Esophagus (tissue), 2 donors: ENCODE results near the gene TMA7B. TPM values are rescaled to one million over a fixed set of nuclear protein-coding genes. Genes with fewer than 3 reads are reported as not detected.
A peak's percentile ranks its signal among the peaks of the same experiment; 100 is the strongest.
"Not testable (repeated sequence)": the region's sequence is repeated elsewhere in the genome, so short reads cannot be mapped to it uniquely, and the experiment has no call there.

ENCODE experiments used
- H3K27ac ChIP-seq, 2 donors: one replicate each; pipeline ENCODE4 v1.5.1; 2013; ENCODE audit warnings: low read depth in 2 of 2, mild to moderate bottlenecking in 2 of 2, inconsistent platforms in 1 of 2, low read length in 1 of 2, moderate library complexity in 1 of 2
- H3K27me3 ChIP-seq, 2 donors: one replicate each; pipeline ENCODE4 v1.6.1; 2013; ENCODE audit warnings: low read length in 2 of 2, control low read depth in 1 of 2, mild to moderate bottlenecking in 1 of 2; ENCODE audit not compliant: insufficient read depth in 2 of 2, control insufficient read depth in 1 of 2
- H3K36me3 ChIP-seq, 2 donors: one replicate each; pipeline ENCODE4 v1.6.1; 2013; ENCODE audit warnings: low read length in 1 of 2; ENCODE audit not compliant: control insufficient read depth in 2 of 2, insufficient read depth in 2 of 2
- H3K4me1 ChIP-seq, 2 donors: one replicate each; pipeline ENCODE4 v1.6.1; 2013; ENCODE audit warnings: low read length in 1 of 2; ENCODE audit not compliant: control insufficient read depth in 2 of 2, insufficient read depth in 2 of 2
- H3K4me3 ChIP-seq, 2 donors: one replicate each; pipeline ENCODE4 v1.5.1; 2013; ENCODE audit warnings: low read length in 2 of 2, mild to moderate bottlenecking in 2 of 2, low read depth in 1 of 2, moderate library complexity in 1 of 2
- H3K9me3 ChIP-seq, 2 donors: one replicate each; pipeline ENCODE4 v1.6.1; 2013; ENCODE audit warnings: mild to moderate bottlenecking in 2 of 2, low read depth in 1 of 2, low read length in 1 of 2, moderate library complexity in 1 of 2; ENCODE audit not compliant: control insufficient read depth in 2 of 2, insufficient read depth in 1 of 2
- WGBS, 2 donors: extraction: QIAGEN DNeasy Blood & Tissue Kit; methylation state at CpG; one replicate each; pipeline ENCODE4 v1.1.7; 2013; 5-methylcytosine and 5-hydroxymethylcytosine counted together
- polyA plus RNA-seq, 2 donors: library from polyadenylated mRNA; stranded (reverse); fragments of 200-250 nt; gene quantifications; one replicate each; pipeline ENCODE4 v1.2.3, GENCODE V29; 2013
- donor health status: healthy with polysubstance abuse.
- donor health status: Bipolar disorder and iron deficiency.

The TMA7B gene
- polyA plus RNA-seq, 2 donors = 0.14 TPM; not detected in 1

DNA sequence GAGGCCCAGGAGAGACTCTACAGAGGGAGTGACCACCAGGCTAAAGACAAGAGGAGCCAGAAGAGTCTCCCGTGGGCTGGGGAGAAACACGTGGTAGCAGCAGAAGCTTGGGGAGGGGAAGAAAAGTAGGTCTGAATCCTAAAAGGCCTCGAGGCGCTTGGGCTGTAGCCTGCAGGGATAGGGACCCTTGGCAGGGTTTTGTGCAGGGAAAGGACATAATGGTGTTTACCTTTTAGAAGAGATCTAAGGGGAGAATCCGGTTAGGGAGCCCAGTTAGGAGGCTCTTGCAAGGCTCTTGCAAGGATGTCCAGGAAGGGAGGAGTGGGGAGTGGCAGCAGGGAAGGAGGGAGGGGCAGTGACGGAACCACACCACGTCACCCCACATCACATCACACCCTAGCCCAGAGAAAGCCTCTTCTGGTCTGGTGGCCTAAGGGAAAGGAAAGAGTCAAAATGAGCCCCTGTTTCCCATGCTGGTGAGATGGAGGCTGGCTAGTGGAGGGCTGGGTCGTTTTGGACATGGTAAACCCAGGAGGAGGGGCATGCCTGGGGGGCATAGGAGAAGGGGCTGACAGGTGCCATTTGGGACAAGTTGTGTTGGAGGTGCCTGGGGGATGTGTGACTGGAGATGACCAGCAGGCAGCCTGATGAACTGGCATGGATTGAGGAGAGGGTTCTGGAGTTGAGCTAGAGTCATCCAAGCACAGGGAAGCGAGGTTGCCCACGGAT lies 28.4 kb downstream of the TMA7B start:
- Histone ChIP-seq H3K4me1 (peaks cover 4 to 7% of the 10 kb centered on the region in 2 donors), H3K4me3 (no peak overlapping the region), H3K27ac (no peak overlapping the region), H3K36me3 (no peaks in the 10 kb centered on the region), H3K27me3 (no peaks in the 10 kb centered on the region), H3K9me3 (no peaks in the 10 kb centered on the region)
- 68 to 80% methylated on average over 10 of the region's 10 CpGs for WGBS, 2 donors

DNA sequence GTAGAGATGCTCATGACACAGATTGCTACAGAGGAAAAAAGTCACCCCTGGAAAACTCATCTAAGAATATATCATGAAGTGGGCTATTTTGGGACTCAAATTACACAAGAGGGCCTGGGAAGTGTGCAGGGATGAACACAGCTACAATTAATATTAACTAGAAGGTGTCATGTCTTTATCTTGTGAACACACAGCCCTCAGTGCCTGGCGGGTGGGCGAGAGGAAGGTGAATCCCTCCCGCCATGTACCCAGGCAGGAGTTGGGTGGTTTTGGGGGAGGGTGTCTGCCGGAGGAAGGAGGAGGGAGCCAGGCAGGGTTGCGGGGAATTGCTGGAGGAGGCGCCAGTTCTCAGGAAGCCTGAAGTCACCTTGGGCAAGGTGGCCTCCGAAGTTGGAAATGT lies 29.4 kb downstream of the TMA7B start:
- H3K27me3 ChIP-seq = peaks cover 0 to 2% of the 10 kb centered on the region in 2 donors
- no peaks in the 10 kb centered on the region for H3K9me3 ChIP-seq
- H3K36me3 ChIP-seq = no peaks in the 10 kb centered on the region
- H3K27ac ChIP-seq = no peak overlapping the region
- no peak overlapping the region for H3K4me3 ChIP-seq
- H3K4me1 ChIP-seq = peaks cover 7 to 9% of the 10 kb centered on the region in 2 donors
- 87 to 88% methylated on average over 7 of the region's 7 CpGs for WGBS, 2 donors

DNA sequence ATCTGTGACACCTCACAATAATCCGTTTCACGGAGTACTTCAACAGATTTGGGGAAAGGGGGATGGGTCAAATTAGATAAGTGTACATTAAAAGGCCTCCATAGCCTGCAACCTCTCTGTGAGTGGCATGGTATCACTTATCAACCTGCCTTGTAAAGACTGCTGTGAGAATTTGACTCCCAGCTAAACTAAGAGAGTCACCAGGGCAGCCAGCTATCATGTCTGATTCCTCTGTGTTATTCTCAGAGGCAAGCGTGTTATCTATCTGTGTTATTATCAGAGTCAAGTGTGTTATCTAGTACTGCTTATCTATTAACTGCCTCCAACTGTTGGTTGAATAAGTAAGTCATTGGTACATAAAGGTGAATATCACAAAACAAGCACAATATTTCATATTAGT lies 30.5 kb downstream of the TMA7B start:
- H3K36me3 ChIP-seq = no peaks in the 10 kb centered on the region
- WGBS, 2 donors = 79 to 92% methylated on average over 3 of the region's 3 CpGs
- no peak overlapping the region for H3K4me3 ChIP-seq
- peaks cover 0 to 4% of the 10 kb centered on the region in 2 donors for H3K4me1 ChIP-seq
- H3K27me3 ChIP-seq = peaks cover 0 to 2% of the 10 kb centered on the region in 2 donors
- H3K9me3 ChIP-seq = no peaks in the 10 kb centered on the region
- no peak overlapping the region for H3K27ac ChIP-seq

DNA sequence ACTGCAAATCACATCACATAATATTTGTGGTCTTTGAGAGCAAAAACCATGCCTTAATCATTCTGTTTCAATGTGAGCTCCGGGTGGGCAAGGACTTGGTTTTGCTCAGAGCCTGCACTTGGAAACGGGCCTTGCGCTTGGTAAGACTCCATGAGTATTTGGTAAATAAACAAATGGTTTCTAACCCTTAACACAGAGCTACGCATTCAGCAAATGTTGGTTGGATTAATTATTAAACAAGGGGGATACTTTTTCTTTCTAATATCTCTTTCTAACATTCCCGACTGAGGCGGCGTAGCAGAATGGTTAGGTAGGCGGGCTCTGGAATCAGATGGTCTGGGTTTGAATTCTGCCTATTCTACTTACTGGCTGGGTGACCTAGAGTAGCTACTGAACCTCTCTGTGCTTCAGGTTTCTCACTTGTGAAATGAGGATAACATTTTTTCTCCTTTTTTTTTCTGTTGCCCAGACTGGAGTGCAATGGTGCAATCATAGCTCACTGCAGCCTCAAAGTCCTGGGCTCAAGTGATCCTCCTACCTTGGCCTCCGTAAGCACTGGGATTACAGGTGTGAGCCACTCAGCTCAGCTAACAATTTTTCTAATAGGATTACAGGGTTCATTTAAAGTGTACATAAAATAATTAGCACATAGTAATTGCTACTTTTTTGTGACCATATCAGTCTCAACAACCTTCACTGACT lies 31.1 kb downstream of the TMA7B start:
- H3K9me3 ChIP-seq = no peaks in the 10 kb centered on the region
- no peaks in the 10 kb centered on the region for H3K36me3 ChIP-seq
- peaks cover 3 to 4% of the 10 kb centered on the region in 2 donors for H3K4me1 ChIP-seq
- H3K27ac ChIP-seq = no peak overlapping the region
- H3K4me3 ChIP-seq = no peak overlapping the region
- peaks cover 0 to 2% of the 10 kb centered on the region in 2 donors for H3K27me3 ChIP-seq
- WGBS, 2 donors = 73 to 88% methylated on average over 9 of the region's 9 CpGs

DNA sequence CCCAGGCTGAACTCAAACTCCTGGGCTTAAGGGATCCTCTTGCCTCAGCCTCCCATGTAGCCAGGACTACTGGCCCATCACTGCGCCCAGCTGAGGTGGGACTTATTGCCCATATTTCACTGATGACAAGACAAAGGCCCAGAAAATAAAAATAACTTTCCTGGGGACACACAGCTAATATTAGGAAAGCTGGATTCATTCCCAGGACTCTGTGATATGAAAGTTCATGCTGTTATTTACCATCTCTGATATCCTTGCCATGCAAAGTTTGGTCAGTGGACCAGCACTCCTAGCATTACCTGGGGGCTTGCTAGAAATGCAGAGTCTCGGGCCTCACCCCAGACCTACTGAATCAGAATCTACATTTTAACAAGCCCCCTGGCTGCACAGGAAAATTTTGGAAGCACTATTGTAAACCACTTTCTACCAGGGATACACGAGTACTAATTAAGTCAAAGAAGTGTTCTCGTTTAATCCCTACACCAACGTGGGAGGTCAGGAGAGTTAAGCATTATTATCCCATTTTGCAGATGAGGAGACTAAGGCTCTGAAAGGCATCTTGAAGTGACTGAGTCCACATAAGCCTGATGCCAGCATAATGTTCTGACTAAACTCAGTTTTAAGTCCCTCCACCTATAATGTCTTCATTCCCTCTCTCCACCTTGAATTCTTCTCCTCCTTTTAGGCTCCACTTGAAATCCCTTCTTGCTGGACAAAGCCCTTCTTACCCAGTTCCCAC lies 32.1 kb downstream of the TMA7B start:
- Histone ChIP-seq H3K4me1 (peaks cover 3 to 4% of the 10 kb centered on the region in 2 donors), H3K36me3 (no peaks in the 10 kb centered on the region), H3K27ac (no peak overlapping the region), H3K27me3 (peaks cover 0 to 2% of the 10 kb centered on the region in 2 donors), H3K9me3 (no peaks in the 10 kb centered on the region), H3K4me3 (no peak overlapping the region)
- 82 to 88% methylated on average over 5 of the region's 5 CpGs for WGBS, 2 donors

DNA sequence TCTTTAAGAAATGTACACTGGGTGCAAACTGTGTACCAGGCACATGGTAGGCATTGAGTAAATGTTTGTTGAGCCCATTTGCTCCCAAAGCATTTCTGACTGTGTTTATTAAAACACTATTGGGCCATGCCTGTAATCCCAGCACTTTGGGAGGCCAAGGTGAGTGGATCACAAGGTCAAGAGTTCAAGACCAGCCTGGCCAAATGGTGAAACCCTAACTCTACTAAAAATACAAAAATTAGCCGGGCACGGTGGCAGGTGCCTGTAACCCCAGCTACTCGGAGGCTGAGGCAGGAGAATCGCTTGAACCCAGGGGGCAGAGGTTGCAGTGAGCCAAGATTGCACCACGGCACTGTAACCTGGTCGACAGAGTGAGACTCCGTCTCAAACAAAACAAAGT lies 32.7 kb downstream of the TMA7B start:
- H3K4me3 ChIP-seq, H3K36me3 ChIP-seq, H3K27ac ChIP-seq, H3K27me3 ChIP-seq, H3K9me3 ChIP-seq, H3K4me1 ChIP-seq: not testable (repeated sequence)
- WGBS, 2 donors = 91% methylated on average over 7 of the region's 7 CpGs

DNA sequence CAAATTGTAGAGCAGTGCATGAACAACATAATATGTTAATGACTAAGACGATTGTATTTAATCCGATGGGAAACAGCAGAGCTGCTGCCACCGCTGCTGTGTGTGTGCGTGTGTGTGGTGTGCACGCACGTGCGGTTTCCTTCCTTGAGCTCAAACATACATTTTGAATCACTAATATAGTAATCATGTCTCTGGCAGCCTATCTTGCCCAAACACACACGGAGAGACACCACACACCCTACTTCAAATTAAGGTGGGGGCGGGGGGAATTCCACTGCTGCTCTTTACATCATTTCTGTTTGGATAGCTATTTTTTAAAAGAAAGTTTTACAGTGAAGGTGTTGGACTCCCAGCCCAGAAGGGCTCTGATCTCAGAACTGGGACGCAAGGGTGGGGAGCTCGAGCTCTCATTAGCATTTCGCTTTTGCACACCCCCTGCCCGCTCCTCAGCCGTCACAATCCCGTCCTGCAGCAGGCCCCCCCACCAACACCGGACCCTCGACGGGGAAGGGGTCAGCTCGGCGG lies 33.9 kb downstream of the TMA7B start:
- Histone ChIP-seq H3K9me3 (no peaks in the 10 kb centered on the region), H3K4me1 (peaks cover 4 to 6% of the 10 kb centered on the region in 2 donors), H3K4me3 (peak overlapping the region; percentile 32 to 77), H3K27me3 (peaks cover 0 to 2% of the 10 kb centered on the region in 2 donors), H3K36me3 (no peaks in the 10 kb centered on the region), H3K27ac (peak overlapping the region; percentile 49 to 75)
- WGBS, 2 donors = 25 to 29% methylated on average over 20 of the region's 20 CpGs

DNA sequence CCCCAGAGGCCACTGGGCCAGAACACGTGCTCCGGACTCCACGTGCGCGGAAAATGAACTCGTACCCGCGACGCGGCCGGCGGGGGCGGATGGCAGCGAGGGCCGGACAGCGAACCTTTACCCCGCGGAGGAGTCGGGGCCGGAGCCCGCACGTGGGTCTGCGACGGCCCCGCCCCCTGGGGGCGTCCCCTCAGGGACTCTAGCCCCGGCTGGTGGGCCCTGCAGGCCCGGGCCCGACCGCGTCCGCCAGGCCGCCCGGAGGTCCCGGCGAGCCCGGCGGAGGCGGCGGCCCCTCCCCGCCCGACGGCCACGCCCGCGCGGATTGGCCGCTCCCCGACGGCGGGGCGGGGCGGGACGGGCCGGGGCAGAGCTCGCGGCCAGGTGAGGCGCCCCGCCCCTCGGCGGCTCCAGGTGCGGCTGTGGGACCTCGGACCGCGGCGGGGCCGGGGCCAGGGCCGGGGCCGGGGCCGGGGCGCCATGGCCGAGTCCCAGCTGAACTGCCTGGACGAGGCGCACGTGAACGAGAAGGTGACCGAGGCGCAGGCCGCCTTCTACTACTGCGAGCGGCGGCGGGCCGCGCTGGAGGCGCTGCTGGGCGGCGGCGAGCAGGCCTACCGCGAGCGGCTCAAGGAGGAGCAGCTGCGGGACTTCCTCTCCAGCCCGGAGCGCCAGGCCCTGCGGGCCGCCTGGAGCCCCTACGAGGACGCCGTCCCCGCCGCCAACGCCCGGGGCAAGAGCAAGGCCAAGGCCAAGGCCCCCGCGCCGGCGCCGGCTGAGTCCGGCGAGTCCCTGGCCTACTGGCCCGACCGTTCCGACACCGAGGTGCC lies 34.6 kb downstream of the TMA7B start, which contains the start of gene FAM83F:
Gene FAM83F, plus strand, starts transcription at position 389 of the 827 bp plus-strand sequence. Its CDS starts 89 bp downstream, at position 478.
- peak within 1 kb of the TSS; percentile 63 to 77 for H3K4me3 ChIP-seq
- WGBS, 2 donors = 5% methylated on average over 56 to 115 of the region's 115 CpGs
- H3K27me3 ChIP-seq = peaks cover 0 to 2% of the 10 kb centered on the region in 2 donors
- no peaks in the 10 kb centered on the region for H3K36me3 ChIP-seq
- H3K4me1 ChIP-seq = peaks cover 9% of the 10 kb centered on the region in 2 donors
- H3K27ac ChIP-seq = peak within 1 kb of the TSS; percentile 77 to 86
- H3K9me3 ChIP-seq = no peaks in the 10 kb centered on the region
